Activated T-helper 9 cell treated with anti-CD3 and anti-CD28 coated beads, Interleukin-2, amount 50 U/mL, for 16 hours (primary cell): ENCODE results near the gene HOXA4.

Experiments used
- DNase-seq: peaks from one replicate; pipeline ENCODE4 v3.0.0-alpha.2; 2020; ENCODE audit warnings: low read depth

HOXA4 gene

GRCh38 chr7:27146491-27147198, 16.1 kb upstream of the HOXA4 start:
- DNase-seq = no peak

- DNase-seq = no peak
Observed at GRCh38 chr7:27145914-27146412, 15.4 kb upstream of the HOXA4 start.

- DNase-seq = no peak
Observed at GRCh38 chr7:27145165-27145913, 14.8 kb upstream of the HOXA4 start.

- no peak for DNase-seq
Observed at GRCh38 chr7:27144781-27145164, 14.2 kb upstream of the HOXA4 start.

GRCh38 chr7:27143950-27144780, 13.6 kb upstream of the HOXA4 start:
- no peak for DNase-seq

GRCh38 chr7:27143023-27143949, 12.7 kb upstream of the HOXA4 start, which contains the start of gene HOXA5:
Gene HOXA5, minus strand, starts transcription at chr7:27143681. Its CDS starts 74 bp downstream, at chr7:27143607.
- DNase-seq = no peak

GRCh38 chr7:27142580-27143022, 12.0 kb upstream of the HOXA4 start:
- DNase-seq = no peak

- DNase-seq = no peak
Observed at GRCh38 chr7:27141923-27142579, 11.5 kb upstream of the HOXA4 start.

- no peak for DNase-seq
Observed at GRCh38 chr7:27141137-27141922, 10.8 kb upstream of the HOXA4 start.

GRCh38 chr7:27140126-27140857, 9.7 kb upstream of the HOXA4 start:
- DNase-seq = no peak

- DNase-seq = no peak
Observed at GRCh38 chr7:27139334-27140125, 9.0 kb upstream of the HOXA4 start.

- DNase-seq = no peak
Observed at GRCh38 chr7:27138985-27139333, 8.4 kb upstream of the HOXA4 start.

- DNase-seq = no peak
Observed at GRCh38 chr7:27138472-27138871, 7.9 kb upstream of the HOXA4 start.

- no peak for DNase-seq
Observed at GRCh38 chr7:27137640-27138315, 7.2 kb upstream of the HOXA4 start.

GRCh38 chr7:27134392-27134791, 3.8 kb upstream of the HOXA4 start:
- DNase-seq = no peak

- no peak for DNase-seq
Observed at GRCh38 chr7:27133409-27134231, 3.1 kb upstream of the HOXA4 start.

GRCh38 chr7:27132978-27133377, 2.4 kb upstream of the HOXA4 start:
- DNase-seq = no peak
